CD4-positive, alpha-beta memory T cell (primary cell): ENCODE measurements around the gene PGS1. TPM values are rescaled to one million over a fixed set of nuclear protein-coding genes. Genes with fewer than 3 reads are reported as not detected.
A peak's percentile ranks its signal among the peaks of the same experiment; 100 is the strongest.

ENCODE experiments used
- CTCF ChIA-PET: fragments of 350-600 bp; sonication (Branson Sonifier 250); formaldehyde crosslinking; loops from one replicate; lab custom pipeline; 2021; ENCODE audit warnings: inconsistent platforms; ENCODE audit not compliant: partially characterized antibody; lab: Charles Lee
- POLR2A ChIA-PET: fragments of 350-600 bp; sonication (Branson Sonifier 250); formaldehyde crosslinking; loops from one replicate; lab custom pipeline; 2021; ENCODE audit not compliant: partially characterized antibody; lab: Charles Lee
- DNase-seq, 5 donors: peaks; one replicate each; pipeline versions ENCODE4 v3.0.0 to v3.0.0-alpha.2; 2020 to 2022; ENCODE audit warnings: mixed read lengths in 1 of 5
- H3K27ac ChIP-seq: one replicate; pipeline ENCODE4 v1.7.0; 2013; ENCODE audit warnings: low read depth, low read length
- H3K27me3 ChIP-seq: 2 replicates; pipeline ENCODE4 v1.7.0; 2013; ENCODE audit warnings: mild to moderate bottlenecking, low read length, moderate library complexity; ENCODE audit not compliant: insufficient read depth
- H3K36me3 ChIP-seq: 2 replicates; pipeline ENCODE4 v1.7.0; 2013; ENCODE audit warnings: mild to moderate bottlenecking, low read length, moderate library complexity; ENCODE audit not compliant: insufficient read depth
- H3K4me1 ChIP-seq: 2 replicates; pipeline ENCODE4 v1.7.0; 2013; ENCODE audit warnings: mild to moderate bottlenecking, low read length, moderate library complexity; ENCODE audit not compliant: insufficient read depth
- H3K4me3 ChIP-seq, 2 donors: one replicate each; pipeline ENCODE4 v1.7.0; 2013; ENCODE audit warnings: low read length in 2 of 2, mild to moderate bottlenecking in 1 of 2
- H3K9me3 ChIP-seq, 2 donors: one replicate each; pipeline ENCODE4 v1.7.0; 2013; ENCODE audit warnings: low read length in 2 of 2, control low read depth in 1 of 2; ENCODE audit not compliant: control insufficient read depth in 1 of 2
- H3K27ac Mint-ChIP-seq, 7 donors: one replicate each; pipeline ENCODE4 v1.8.0; 2020 to 2021; ENCODE audit warnings: mixed read lengths in 7 of 7, mild to moderate bottlenecking in 6 of 7, inconsistent platforms in 3 of 7, moderate library complexity in 3 of 7
- H3K27me3 Mint-ChIP-seq, 2 donors: one replicate each; pipeline ENCODE4 v1.8.0; 2020 to 2021; ENCODE audit warnings: mixed read lengths in 2 of 2
- H3K36me3 Mint-ChIP-seq, 2 donors: one replicate each; pipeline ENCODE4 v1.8.0; 2020 to 2021; ENCODE audit warnings: mixed read lengths in 2 of 2, inconsistent platforms in 1 of 2, mild to moderate bottlenecking in 1 of 2
- H3K4me1 Mint-ChIP-seq, 4 donors: one replicate each; pipeline ENCODE4 v1.8.0; 2020 to 2021; ENCODE audit warnings: mixed read lengths in 4 of 4, mild to moderate bottlenecking in 1 of 4
- H3K4me3 Mint-ChIP-seq, 8 donors: one replicate each; pipeline ENCODE4 v1.8.0; 2020 to 2021; ENCODE audit warnings: mixed read lengths in 8 of 8, mild to moderate bottlenecking in 7 of 8, moderate library complexity in 6 of 8, inconsistent platforms in 3 of 8
- H3K9me3 Mint-ChIP-seq, 8 donors: one replicate each; pipeline ENCODE4 v1.8.0; 2020 to 2021; ENCODE audit warnings: mixed read lengths in 8 of 8, mild to moderate bottlenecking in 5 of 8, inconsistent platforms in 3 of 8, moderate library complexity in 1 of 8
- intact Hi-C: fragments of 100-400 bp; cut with micrococcal nuclease; formaldehyde crosslinking; loops from one replicate; pipeline ENCODE4 v1.15.1; 2023
- polyA plus RNA-seq, 2 donors: library from polyadenylated mRNA; unstranded; fragments of 300-500 nt; fragmentation: Illumina TruSeq; gene quantifications; one replicate each; pipeline ENCODE4 v1.2.3, GENCODE V29; 2021
- total RNA-seq, 2 experiments: library from RNA; stranded (reverse); gene quantifications; one replicate each; pipeline ENCODE4 v1.2.3, GENCODE V29; 2021

PGS1 gene
- total and polyA plus RNA-seq, 4 experiments from 2014 or later: 33.9 to 84.8 (median 60.5) TPM

- POLR2A ChIA-PET: no interaction called here
- H3K27me3 ChIP-seq: no peaks in the 10 kb centered on the region
- CTCF ChIA-PET: no interaction called here
- no peak overlapping the region for H3K4me3 ChIP-seq
- H3K4me1 ChIP-seq: no peaks in the 10 kb centered on the region
- no peaks in the 10 kb centered on the region for H3K9me3 ChIP-seq
- Mint-ChIP-seq H3K4me3 (no peak overlapping the region), H3K36me3 (peaks cover 67 to 78% of the 10 kb centered on the region in 2 donors), H3K4me1 (peaks cover 10 to 23% (median 13%) of the 10 kb centered on the region in 4 donors), H3K27ac (no peak overlapping the region), H3K9me3 (no peaks in the 10 kb centered on the region), H3K27me3 (no peaks in the 10 kb centered on the region)
- DNase-seq: no peak
- H3K36me3 ChIP-seq: peaks cover 74% of the 10 kb centered on the region
- H3K27ac ChIP-seq: no peak overlapping the region
- intact Hi-C loops: no loop called here
These were observed 19.2 kb downstream of the PGS1 start for GRCh38 chr17:78397681-78398101.

GRCh38 chr17:78398390-78398789 is 19.9 kb downstream of the PGS1 start:
- POLR2A ChIA-PET: no interaction called here
- CTCF ChIA-PET: no interaction called here

GRCh38 chr17:78399028-78399692 is 20.7 kb downstream of the PGS1 start:
- POLR2A ChIA-PET: no interaction called here
- Mint-ChIP-seq H3K9me3 (no peaks in the 10 kb centered on the region), H3K36me3 (peaks cover 72 to 82% of the 10 kb centered on the region in 2 donors), H3K4me3 (no peak overlapping the region), H3K27me3 (no peaks in the 10 kb centered on the region), H3K27ac (no peak overlapping the region), H3K4me1 (peaks cover 5 to 15% (median 9%) of the 10 kb centered on the region in 4 donors)
- no peak for DNase-seq
- Histone ChIP-seq H3K36me3 (peaks cover 85% of the 10 kb centered on the region), H3K4me1 (no peaks in the 10 kb centered on the region), H3K27me3 (no peaks in the 10 kb centered on the region), H3K27ac (no peak overlapping the region), H3K4me3 (no peak overlapping the region), H3K9me3 (no peaks in the 10 kb centered on the region)
- CTCF ChIA-PET: no interaction called here
- intact Hi-C loops: no loop called here

More at GRCh38 chr17:78398390-78398789, 19.9 kb downstream of the PGS1 start:
- no peak for DNase-seq
- intact Hi-C loops: no loop called here
- Mint-ChIP-seq H3K36me3 (peaks cover 72 to 82% of the 10 kb centered on the region in 2 donors), H3K4me3 (no peak overlapping the region), H3K27ac (peak overlapping the region in 1 of 7 donors; percentile 9), H3K9me3 (no peaks in the 10 kb centered on the region), H3K27me3 (no peaks in the 10 kb centered on the region), H3K4me1 (peaks cover 8 to 20% (median 12%) of the 10 kb centered on the region in 4 donors)
- Histone ChIP-seq H3K9me3 (no peaks in the 10 kb centered on the region), H3K27me3 (no peaks in the 10 kb centered on the region), H3K4me1 (no peaks in the 10 kb centered on the region), H3K27ac (no peak overlapping the region), H3K36me3 (peaks cover 81% of the 10 kb centered on the region), H3K4me3 (no peak overlapping the region)

GRCh38 chr17:78399693-78400144 is 21.3 kb downstream of the PGS1 start:
- DNase-seq: no peak
- POLR2A ChIA-PET: no interaction called here
- Mint-ChIP-seq H3K9me3 (no peaks in the 10 kb centered on the region), H3K4me1 (peaks cover 3 to 11% (median 9%) of the 10 kb centered on the region in 4 donors), H3K27ac (no peak overlapping the region), H3K4me3 (no peak overlapping the region), H3K27me3 (no peaks in the 10 kb centered on the region), H3K36me3 (peaks cover 69 to 85% of the 10 kb centered on the region in 2 donors)
- Histone ChIP-seq H3K4me3 (no peak overlapping the region), H3K27ac (no peak overlapping the region), H3K9me3 (no peaks in the 10 kb centered on the region), H3K27me3 (no peaks in the 10 kb centered on the region), H3K36me3 (peaks cover 84% of the 10 kb centered on the region), H3K4me1 (no peaks in the 10 kb centered on the region)
- intact Hi-C loops: no loop called here
- CTCF ChIA-PET: interaction anchor here (1.1 kb wide), 1 partner anchor 109 kb away, joined by 3 read pairs; no protein-coding TSS in a partner anchor

- Mint-ChIP-seq H3K27me3 (no peaks in the 10 kb centered on the region), H3K4me3 (no peak overlapping the region), H3K9me3 (no peaks in the 10 kb centered on the region), H3K36me3 (peaks cover 68 to 83% of the 10 kb centered on the region in 2 donors), H3K27ac (peak overlapping the region in 2 of 7 donors; percentile 24 to 50), H3K4me1 (peaks cover 0 to 8% (median 7%) of the 10 kb centered on the region in 4 donors)
- no peaks in the 10 kb centered on the region for H3K4me1 ChIP-seq
- no peaks in the 10 kb centered on the region for H3K9me3 ChIP-seq
- ChIA-PET POLR2A (no interaction called here), CTCF (interaction anchor here (1.1 to 1.5 kb wide), 3 partner anchors 8 to 110 kb away, joined by 3 to 7 read pairs (median 3); no protein-coding TSS in a partner anchor)
- intact Hi-C loops: no loop called here
- no peak for DNase-seq
- no peak overlapping the region for H3K27ac ChIP-seq
- H3K36me3 ChIP-seq: peaks cover 86% of the 10 kb centered on the region
- H3K27me3 ChIP-seq: no peaks in the 10 kb centered on the region
- H3K4me3 ChIP-seq: no peak overlapping the region
These were observed 22.3 kb downstream of the PGS1 start for GRCh38 chr17:78400581-78401240.

- H3K4me1 Mint-ChIP-seq: peaks cover 0 to 10% (median 6%) of the 10 kb centered on the region in 4 donors
- Histone ChIP-seq H3K27ac (no peak overlapping the region), H3K9me3 (no peaks in the 10 kb centered on the region), H3K27me3 (no peaks in the 10 kb centered on the region), H3K36me3 (peaks cover 80% of the 10 kb centered on the region), H3K4me3 (no peak overlapping the region), H3K4me1 (peaks cover 1% of the 10 kb centered on the region)
- peak overlapping the region in 3 of 7 donors; percentile 15 to 17 (median 15) for H3K27ac Mint-ChIP-seq
- H3K36me3 Mint-ChIP-seq: peaks cover 64 to 80% of the 10 kb centered on the region in 2 donors
- DNase-seq: no peak
- no peaks in the 10 kb centered on the region for H3K27me3 Mint-ChIP-seq
- no peaks in the 10 kb centered on the region for H3K9me3 Mint-ChIP-seq
- intact Hi-C loops: no loop called here
- ChIA-PET CTCF (interaction anchor here (1.2 to 2.4 kb wide), 3 partner anchors 9 to 20 kb away, joined by 3 to 7 read pairs (median 7); no protein-coding TSS in a partner anchor), POLR2A (no interaction called here)
- no peak overlapping the region for H3K4me3 Mint-ChIP-seq
These were observed 22.8 kb downstream of the PGS1 start for GRCh38 chr17:78401246-78401645.

GRCh38 chr17:78401891-78402290 is 23.4 kb downstream of the PGS1 start:
- Mint-ChIP-seq H3K4me3 (no peak overlapping the region), H3K27me3 (no peaks in the 10 kb centered on the region), H3K27ac (peak overlapping the region in 3 of 7 donors; percentile 37 to 70 (median 42)), H3K9me3 (no peaks in the 10 kb centered on the region), H3K36me3 (peaks cover 58 to 77% of the 10 kb centered on the region in 2 donors), H3K4me1 (peaks cover 6 to 10% (median 8%) of the 10 kb centered on the region in 4 donors)
- Histone ChIP-seq H3K4me3 (no peak overlapping the region), H3K27me3 (no peaks in the 10 kb centered on the region), H3K9me3 (no peaks in the 10 kb centered on the region), H3K36me3 (peaks cover 74% of the 10 kb centered on the region), H3K4me1 (peaks cover 5% of the 10 kb centered on the region), H3K27ac (no peak overlapping the region)
- ChIA-PET POLR2A (no interaction called here), CTCF (interaction anchor here (1.2 to 2.4 kb wide), 3 partner anchors 9 to 20 kb away, joined by 3 to 7 read pairs (median 7); no protein-coding TSS in a partner anchor)
- intact Hi-C loops: no loop called here
- no peak for DNase-seq
